Amniotic stem cell (primary cell): ENCODE results near the gene PLCL1.

Source experiments
- DNase-seq: peaks from one replicate; lab custom pipeline; 2025; lab: John Stamatoyannopoulos, UW

PLCL1 gene

GRCh38 chr2:197857476-197858107 lies 53.2 kb downstream of the PLCL1 start:
- no peak for DNase-seq

DNA sequence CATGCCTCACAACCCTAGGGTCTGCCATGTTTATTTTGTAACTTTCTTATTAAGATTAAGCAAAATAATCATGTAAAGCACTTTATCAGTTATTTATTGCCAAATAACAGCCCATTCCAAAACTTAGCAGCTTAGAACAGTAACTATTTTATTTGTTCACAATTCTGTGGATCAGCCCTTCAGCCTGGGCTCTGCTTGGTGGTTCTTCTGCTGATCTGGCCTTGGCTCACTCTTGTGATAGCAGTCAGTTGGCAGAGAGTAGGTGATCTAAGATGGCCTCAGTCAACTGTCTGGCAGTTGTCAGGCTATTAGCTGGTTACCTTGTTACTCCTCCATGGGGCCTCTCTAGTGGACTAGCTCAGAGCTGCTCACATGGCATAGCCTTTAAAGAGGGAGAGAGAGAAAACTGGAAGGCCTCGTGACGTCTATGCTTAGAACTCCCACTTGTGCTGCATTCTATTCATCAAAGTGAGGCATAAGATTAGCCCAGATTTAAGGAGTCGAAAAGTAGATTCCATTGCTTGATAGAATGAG lies 54.3 kb downstream of the PLCL1 start:
- no peak for DNase-seq

GRCh38 chr2:197862246-197862955 lies 58.0 kb downstream of the PLCL1 start:
- no peak for DNase-seq

GRCh38 chr2:197863744-197864143 lies 59.4 kb downstream of the PLCL1 start:
- DNase-seq, result no peak

DNA sequence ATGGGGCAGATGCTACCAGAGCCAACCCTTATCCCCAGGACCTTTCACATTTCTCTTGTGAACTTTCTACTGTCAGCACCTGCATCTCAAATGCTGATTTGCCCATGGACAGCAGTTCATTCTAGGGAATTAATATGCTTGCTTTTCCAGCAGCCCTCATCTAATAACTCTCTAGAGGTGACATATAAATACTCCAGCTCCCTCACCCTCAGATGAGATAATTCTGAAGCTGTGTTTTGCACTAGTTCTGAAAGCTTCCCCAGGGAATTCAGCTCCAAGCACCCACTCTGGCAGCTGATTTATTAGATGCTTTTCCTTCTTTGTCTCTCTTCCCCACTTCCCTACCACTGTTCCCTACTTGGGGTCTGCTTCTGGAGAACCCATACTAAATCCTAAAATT lies 62.1 kb downstream of the PLCL1 start:
- no peak for DNase-seq

- no peak for DNase-seq
Observed at GRCh38 chr2:197867033-197867432, 62.6 kb downstream of the PLCL1 start.

- DNase-seq, result no peak
Observed at GRCh38 chr2:197867624-197868023, 63.2 kb downstream of the PLCL1 start.

- no peak for DNase-seq
Observed at GRCh38 chr2:197868206-197868605, 63.8 kb downstream of the PLCL1 start.

- DNase-seq, result no peak
Observed at GRCh38 chr2:197869041-197869440, 64.6 kb downstream of the PLCL1 start.

DNA sequence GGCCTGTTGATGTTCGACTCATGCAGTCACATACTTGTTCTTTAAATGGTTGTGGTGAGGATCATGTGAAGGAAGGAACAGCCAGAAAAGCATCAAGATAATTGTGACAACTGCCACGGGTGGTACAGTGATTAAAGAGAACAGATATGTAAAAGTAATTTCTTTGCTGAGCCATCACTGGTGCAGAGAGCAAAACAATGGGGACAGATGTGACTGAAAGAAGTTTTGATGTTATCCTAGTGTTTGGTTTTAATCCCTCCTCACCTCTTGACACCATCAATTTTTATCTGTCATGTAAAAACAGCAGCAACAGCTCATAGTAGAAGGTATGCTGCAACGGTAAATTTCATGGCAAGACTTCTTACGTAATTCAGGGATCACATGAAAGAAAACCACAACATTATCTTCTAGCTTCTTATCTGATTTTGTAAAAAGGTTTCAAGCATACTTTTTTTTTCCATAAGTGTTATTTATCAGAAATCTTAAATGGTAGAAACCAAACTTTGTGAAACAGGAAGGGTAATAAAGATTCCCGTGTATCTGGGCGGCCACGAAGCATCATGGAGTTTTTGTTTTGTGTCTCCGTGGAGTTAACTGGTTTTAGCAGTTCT lies 65.2 kb downstream of the PLCL1 start:
- DNase-seq, result no peak

DNA sequence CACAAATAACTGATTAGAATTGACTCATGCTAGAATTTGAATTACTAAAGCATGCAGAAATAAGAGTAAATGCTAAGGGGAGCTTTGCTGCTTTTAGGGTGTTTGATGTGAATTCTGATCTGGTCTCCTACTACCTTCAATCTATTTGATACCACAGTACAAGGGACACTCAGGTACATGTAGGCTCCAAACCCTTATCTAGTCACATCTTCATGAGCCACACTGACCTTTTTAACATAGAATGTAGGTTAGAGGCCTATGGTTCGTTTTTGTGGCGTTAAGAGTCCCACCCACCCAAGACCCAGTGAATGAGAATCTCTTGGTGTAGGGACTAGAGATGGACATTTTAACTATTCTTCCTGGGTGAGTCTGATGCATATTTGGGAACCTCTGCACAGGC lies 65.7 kb downstream of the PLCL1 start:
- DNase-seq, result no peak

DNA sequence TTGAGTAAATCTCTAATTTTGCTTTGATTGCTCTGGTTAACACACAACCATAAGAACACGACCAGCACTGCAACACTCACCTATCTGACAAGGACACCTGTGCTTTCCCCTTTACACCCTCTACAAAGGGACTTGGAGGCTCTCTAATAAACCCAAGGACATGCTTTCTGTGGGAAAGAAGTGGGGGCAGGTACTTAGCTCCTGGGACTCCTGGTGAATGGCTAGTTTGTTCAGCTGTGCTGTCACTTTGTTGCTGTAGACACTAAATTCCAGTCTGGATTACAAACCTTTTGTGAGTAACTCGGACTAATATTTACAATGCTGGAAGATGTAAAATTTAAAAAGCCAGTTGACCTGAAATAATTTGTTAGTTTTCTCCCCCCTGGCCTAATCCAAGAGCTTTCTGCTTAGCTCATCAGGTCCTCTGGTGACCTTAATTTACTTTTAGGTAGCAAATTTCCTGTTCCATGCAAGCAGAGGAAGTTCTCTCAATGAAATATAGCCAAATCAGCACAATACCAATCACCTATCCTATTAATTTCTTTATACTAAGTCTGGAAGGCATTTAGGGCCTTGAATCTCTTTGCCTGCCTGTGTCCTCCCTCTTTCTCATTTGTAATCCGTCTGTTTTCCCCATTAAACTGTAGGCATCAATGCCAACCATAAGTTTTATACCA lies 67.5 kb downstream of the PLCL1 start:
- DNase-seq, result no peak

GRCh38 chr2:197873293-197873701 lies 68.9 kb downstream of the PLCL1 start:
- no peak for DNase-seq

DNA sequence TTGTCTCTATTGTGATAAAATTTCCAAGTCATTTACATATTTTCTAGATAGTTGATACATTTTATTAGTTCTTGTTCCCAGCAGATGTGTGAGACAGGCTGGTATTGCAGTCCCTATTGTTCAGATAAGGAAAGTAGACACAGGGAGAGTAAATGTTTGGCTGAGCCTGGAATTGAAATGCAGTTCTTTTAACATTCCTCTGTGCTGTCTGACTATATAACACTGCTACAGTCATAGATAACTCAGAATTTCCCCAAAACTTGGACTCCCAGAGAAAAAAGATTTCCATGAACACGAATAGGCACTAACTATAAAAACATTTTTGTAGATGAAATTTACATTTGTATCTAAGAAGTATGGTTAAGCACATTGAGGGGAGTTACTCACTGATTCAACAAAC lies 71.4 kb downstream of the PLCL1 start:
- DNase-seq, result no peak

DNA sequence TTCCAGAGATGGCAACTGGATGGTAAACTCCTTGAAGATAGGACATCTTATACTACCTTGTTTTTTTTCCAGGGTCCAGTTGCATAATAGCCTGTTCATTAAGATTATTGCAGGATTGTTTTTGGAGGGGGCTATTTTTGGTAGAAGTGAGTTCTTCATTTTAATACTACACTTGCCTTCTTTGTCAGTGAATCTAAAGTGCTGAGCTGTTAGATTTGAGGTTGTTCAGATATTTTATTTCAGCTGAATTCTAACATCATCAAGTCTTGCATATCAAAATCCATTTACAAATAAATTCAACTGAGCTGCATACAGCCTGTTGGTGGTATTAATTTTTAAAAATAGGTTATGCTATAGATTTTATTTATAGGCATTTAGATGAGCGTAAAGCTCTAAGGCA lies 72.1 kb downstream of the PLCL1 start:
- DNase-seq, result no peak

GRCh38 chr2:197877038-197877437 lies 72.6 kb downstream of the PLCL1 start:
- no peak for DNase-seq

GRCh38 chr2:197878792-197879191 lies 74.4 kb downstream of the PLCL1 start:
- no peak for DNase-seq

- DNase-seq, result no peak
Observed at GRCh38 chr2:197879812-197880408, 75.5 kb downstream of the PLCL1 start.

- no peak for DNase-seq
Observed at GRCh38 chr2:197883354-197884032, 79.1 kb downstream of the PLCL1 start.

GRCh38 chr2:197884252-197884651 lies 79.9 kb downstream of the PLCL1 start:
- DNase-seq, result no peak

GRCh38 chr2:197885126-197885525 lies 80.7 kb downstream of the PLCL1 start:
- no peak for DNase-seq

- no peak for DNase-seq
Observed at GRCh38 chr2:197885587-197885986, 81.2 kb downstream of the PLCL1 start.
